SJCRH30 (cell line): ENCODE measurements around the gene XYLT2. TPM values are rescaled to one million over a fixed set of nuclear protein-coding genes. Genes with fewer than 3 reads are reported as not detected.
"Not testable (repeated sequence)": the region's sequence is repeated elsewhere in the genome, so short reads cannot be mapped to it uniquely, and the experiment has no call there.

ENCODE experiments used
- DNase-seq, 2 experiments: peaks; one replicate each; pipeline ENCODE4 v3.0.0-alpha.2; 2015 to 2020
- H3K27ac ChIP-seq: fragments of 250-450 bp; sonication (Bioruptor Pico); 2 replicates; pipeline ENCODE4 v1.5.1; 2020; ENCODE audit warnings: mild to moderate bottlenecking, moderate library complexity
- H3K27me3 ChIP-seq: fragments of 250-450 bp; sonication (Bioruptor Pico); 2 replicates; pipeline ENCODE4 v1.5.1; 2020; ENCODE audit warnings: mild to moderate bottlenecking, moderate library complexity
- H3K36me3 ChIP-seq: fragments of 250-450 bp; sonication (Bioruptor Pico); 2 replicates; pipeline ENCODE4 v1.5.1; 2020; ENCODE audit warnings: mild to moderate bottlenecking, moderate library complexity
- H3K4me1 ChIP-seq: fragments of 250-450 bp; sonication (Bioruptor Pico); 2 replicates; pipeline ENCODE4 v1.5.1; 2020; ENCODE audit warnings: mild to moderate bottlenecking, moderate library complexity
- H3K4me3 ChIP-seq: fragments of 250-450 bp; sonication (Bioruptor Pico); 2 replicates; pipeline ENCODE4 v1.5.1; 2020; ENCODE audit warnings: mild to moderate bottlenecking, moderate library complexity
- H3K9me3 ChIP-seq: fragments of 250-450 bp; sonication (Bioruptor Pico); replicated peaks from 2 replicates; pipeline ENCODE4 v1.5.1; 2020; ENCODE audit warnings: mild to moderate bottlenecking, moderate library complexity
- total RNA-seq: library from RNA; depleted of rRNA; stranded (reverse); fragments of >200 nt; shearing (Covaris generic); gene quantifications from 2 replicates; pipeline ENCODE4 v1.2.3, GENCODE V29; 2014

The XYLT2 gene
- total RNA-seq, 1 experiment from 2014 or later, result 18.5 TPM

- Histone ChIP-seq H3K4me1 (no peaks in the 10 kb centered on the region; the same call in 1 of the 2 replicates), H3K9me3 (no peaks in the 10 kb centered on the region), H3K27me3 (0 out of 2 replicates have a peak, but pooled peaks cover 5% of the 10 kb centered on the region), H3K36me3 (no peaks in the 10 kb centered on the region), H3K27ac (no peak overlapping the region), H3K4me3 (no peak overlapping the region)
- no peak for DNase-seq
Observed at GRCh38 chr17:50312308-50312707, 33.6 kb upstream of the XYLT2 start.

- Histone ChIP-seq H3K27ac (no peak overlapping the region), H3K27me3 (0 out of 2 replicates have a peak, but pooled peaks cover 5% of the 10 kb centered on the region), H3K36me3 (no peaks in the 10 kb centered on the region), H3K9me3 (no peaks in the 10 kb centered on the region), H3K4me1 (peaks cover 7% of the 10 kb centered on the region), H3K4me3 (no peak overlapping the region)
- no peak for DNase-seq
Observed at GRCh38 chr17:50314456-50315011, 31.4 kb upstream of the XYLT2 start.

- H3K9me3 ChIP-seq, result no peaks in the 10 kb centered on the region
- peaks cover 11% of the 10 kb centered on the region for H3K4me1 ChIP-seq
- no peak for DNase-seq
- H3K27me3 ChIP-seq, result 0 out of 2 replicates have a peak, but pooled peaks cover 5% of the 10 kb centered on the region
- no peaks in the 10 kb centered on the region for H3K36me3 ChIP-seq
- H3K4me3 ChIP-seq, result no peak overlapping the region
- H3K27ac ChIP-seq, result no peak overlapping the region
Observed at GRCh38 chr17:50316016-50316587, 29.8 kb upstream of the XYLT2 start.

- not testable (repeated sequence) for H3K9me3 ChIP-seq, H3K27ac ChIP-seq, H3K27me3 ChIP-seq, H3K4me3 ChIP-seq, DNase-seq, H3K36me3 ChIP-seq
- peaks cover 11% of the 10 kb centered on the region for H3K4me1 ChIP-seq
Observed at GRCh38 chr17:50316660-50317059, 29.3 kb upstream of the XYLT2 start.

GRCh38 chr17:50317121-50317520, 28.8 kb upstream of the XYLT2 start:
- no peak overlapping the region for H3K27ac ChIP-seq
- no peaks in the 10 kb centered on the region for H3K9me3 ChIP-seq
- peaks cover 11% of the 10 kb centered on the region for H3K4me1 ChIP-seq
- no peaks in the 10 kb centered on the region for H3K36me3 ChIP-seq
- no peak overlapping the region for H3K4me3 ChIP-seq
- 0 out of 2 replicates have a peak, but pooled peaks cover 5% of the 10 kb centered on the region for H3K27me3 ChIP-seq
- DNase-seq, result no peak

DNA sequence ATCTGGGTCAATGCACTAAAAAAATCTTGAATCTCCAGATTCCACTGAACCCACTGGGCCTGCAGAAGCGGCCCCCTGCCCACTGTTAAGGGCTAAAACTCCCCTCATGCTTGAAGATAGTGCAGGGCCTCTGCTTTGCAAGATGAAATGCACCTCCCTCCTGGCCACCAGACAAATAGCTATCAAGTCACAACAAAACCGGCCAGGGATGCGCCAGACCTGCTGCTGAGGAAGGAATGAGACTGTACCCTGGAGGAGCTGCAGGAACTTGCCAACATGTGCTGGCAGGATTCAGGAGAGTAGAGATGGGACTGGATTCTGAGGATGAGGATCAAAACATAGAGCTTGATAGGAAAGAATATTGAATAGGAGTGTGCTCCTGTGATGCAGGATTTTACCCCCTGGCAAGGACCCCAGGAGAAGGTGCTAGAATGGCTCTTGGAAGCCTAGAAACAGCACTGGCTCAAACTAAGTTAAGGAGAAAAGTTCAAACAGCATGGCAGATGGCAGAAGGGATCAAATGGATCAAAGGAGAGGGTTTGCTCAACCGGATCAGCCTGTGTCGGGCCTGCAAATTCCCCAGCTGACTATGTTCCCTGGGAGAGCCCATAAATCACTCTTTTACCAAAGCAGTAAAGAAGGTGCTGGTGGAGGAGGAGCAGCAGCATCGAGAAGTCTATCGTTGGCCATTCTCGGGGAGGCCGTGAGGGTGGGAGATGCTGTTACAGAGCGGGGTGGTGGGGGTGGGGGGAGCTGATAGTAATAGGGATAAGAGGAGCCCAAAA, 27.2 kb upstream of the XYLT2 start:
- H3K27me3 ChIP-seq, result 0 out of 2 replicates have a peak, but pooled peaks cover 5% of the 10 kb centered on the region
- peaks cover 11% of the 10 kb centered on the region for H3K4me1 ChIP-seq
- H3K4me3 ChIP-seq, result peak overlapping the region; percentile 29
- no peaks in the 10 kb centered on the region for H3K9me3 ChIP-seq
- H3K36me3 ChIP-seq, result no peaks in the 10 kb centered on the region
- peak overlapping the region; percentile 58 for H3K27ac ChIP-seq
- peak in 1 of 2 experiments; percentile 44 for DNase-seq

GRCh38 chr17:50319306-50320004, 26.5 kb upstream of the XYLT2 start:
- Histone ChIP-seq H3K27me3 (0 out of 2 replicates have a peak, but pooled peaks cover 5% of the 10 kb centered on the region), H3K4me1 (peaks cover 11% of the 10 kb centered on the region), H3K4me3 (peak overlapping the region; percentile 29), H3K27ac (peak overlapping the region; percentile 58), H3K36me3 (no peaks in the 10 kb centered on the region), H3K9me3 (no peaks in the 10 kb centered on the region)
- DNase-seq, result peak; percentile 43 to 47

GRCh38 chr17:50322271-50322670, 23.7 kb upstream of the XYLT2 start:
- no peak overlapping the region for H3K4me3 ChIP-seq
- no peak overlapping the region for H3K27ac ChIP-seq
- no peaks in the 10 kb centered on the region for H3K9me3 ChIP-seq
- peaks cover 11% of the 10 kb centered on the region for H3K4me1 ChIP-seq
- H3K27me3 ChIP-seq, result no peaks in the 10 kb centered on the region
- no peak for DNase-seq
- H3K36me3 ChIP-seq, result no peaks in the 10 kb centered on the region

GRCh38 chr17:50323060-50323459, 22.9 kb upstream of the XYLT2 start:
- no peak for DNase-seq
- no peak overlapping the region for H3K27ac ChIP-seq
- no peaks in the 10 kb centered on the region for H3K9me3 ChIP-seq
- H3K4me3 ChIP-seq, result no peak overlapping the region
- H3K27me3 ChIP-seq, result no peaks in the 10 kb centered on the region
- peaks cover 11% of the 10 kb centered on the region for H3K4me1 ChIP-seq
- no peaks in the 10 kb centered on the region for H3K36me3 ChIP-seq

GRCh38 chr17:50325906-50326305, 20.0 kb upstream of the XYLT2 start:
- Histone ChIP-seq H3K4me1 (no peaks in the 10 kb centered on the region; the same call in 1 of the 2 replicates), H3K27me3 (no peaks in the 10 kb centered on the region), H3K9me3 (no peaks in the 10 kb centered on the region), H3K36me3 (no peaks in the 10 kb centered on the region), H3K4me3 (no peak overlapping the region), H3K27ac (no peak overlapping the region)
- no peak for DNase-seq

DNA sequence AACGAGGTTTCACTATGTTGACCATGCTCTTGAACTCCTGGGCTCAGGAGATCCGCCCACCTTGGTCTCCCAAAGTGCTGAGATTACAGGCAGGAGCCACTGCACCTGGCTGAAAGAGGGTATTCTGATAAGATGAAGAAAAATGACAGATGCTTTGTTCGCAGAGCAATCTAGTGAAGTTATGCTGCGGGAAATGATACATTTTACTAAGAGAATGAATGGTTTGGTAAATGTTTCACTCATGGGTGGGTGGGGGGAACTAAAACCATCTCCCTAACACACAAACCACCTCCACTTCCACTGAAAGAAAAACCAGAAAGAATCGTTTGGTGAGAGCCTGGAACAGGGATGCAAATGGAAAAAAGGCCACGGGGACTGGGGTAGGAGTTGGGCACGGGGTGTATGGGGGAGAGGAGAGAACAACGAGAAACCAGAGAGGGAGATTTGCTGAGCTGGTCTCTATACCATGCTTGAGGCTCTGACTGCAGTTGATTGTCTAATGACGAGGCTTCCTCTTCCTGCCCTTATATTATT, 19.0 kb upstream of the XYLT2 start:
- Histone ChIP-seq H3K27me3 (no peaks in the 10 kb centered on the region), H3K27ac (no peak overlapping the region), H3K36me3 (no peaks in the 10 kb centered on the region), H3K4me1 (no peaks in the 10 kb centered on the region; the same call in 1 of the 2 replicates), H3K9me3 (no peaks in the 10 kb centered on the region), H3K4me3 (no peak overlapping the region)
- no peak for DNase-seq

- Histone ChIP-seq H3K27ac (no peak overlapping the region), H3K9me3 (no peaks in the 10 kb centered on the region), H3K36me3 (no peaks in the 10 kb centered on the region), H3K4me1 (no peaks in the 10 kb centered on the region; the same call in 1 of the 2 replicates), H3K4me3 (no peak overlapping the region), H3K27me3 (no peaks in the 10 kb centered on the region)
- DNase-seq, result peak in 1 of 2 experiments; percentile 34
Observed at GRCh38 chr17:50328363-50329325, 17.3 kb upstream of the XYLT2 start.

GRCh38 chr17:50329716-50330115, 16.2 kb upstream of the XYLT2 start:
- Histone ChIP-seq H3K27me3 (no peaks in the 10 kb centered on the region), H3K27ac (no peak overlapping the region), H3K36me3 (no peaks in the 10 kb centered on the region), H3K4me1 (no peaks in the 10 kb centered on the region; the same call in 1 of the 2 replicates), H3K4me3 (no peak overlapping the region), H3K9me3 (no peaks in the 10 kb centered on the region)
- DNase-seq, result no peak
